HFF-Myc (cell line): Measurements from ENCODE around the gene SNCAIP.

Source experiments
- DNase-seq: peaks from one replicate; pipeline ENCODE4 v3.0.0-alpha.2; 2011; ENCODE audit warnings: low read depth; ENCODE audit errors: extremely low read depth
- H3K4me3 ChIP-seq: replicated peaks from 2 replicates; pipeline ENCODE4 v1.5.1; 2011; ENCODE audit warnings: low read depth, mild to moderate bottlenecking, control low read depth, low read length
- CTCF ChIP-seq: IDR thresholded peaks from 2 replicates; pipeline ENCODE4 v1.5.1; 2012; ENCODE audit warnings: mild to moderate bottlenecking, low read depth, low read length, control low read depth; ENCODE audit errors: missing control alignments

Gene SNCAIP

GRCh38 chr5:122462486-122462885 lies 150.4 kb downstream of the SNCAIP start:
- no peak overlapping the region for H3K4me3 ChIP-seq
- no peak for DNase-seq
- no peak for TF ChIP-seq CTCF

- no peak for TF ChIP-seq CTCF
- DNase-seq = no peak
- no peak overlapping the region for H3K4me3 ChIP-seq
Measured at GRCh38 chr5:122463221-122463620, 151.2 kb downstream of the SNCAIP start.

GRCh38 chr5:122464191-122464590 lies 152.2 kb downstream of the SNCAIP start:
- H3K4me3 ChIP-seq = no peak overlapping the region
- no peak for DNase-seq
- TF ChIP-seq CTCF = no peak

- no peak for DNase-seq
- no peak overlapping the region for H3K4me3 ChIP-seq
- no peak for TF ChIP-seq CTCF
Measured at GRCh38 chr5:122465031-122465577, 153.1 kb downstream of the SNCAIP start.

GRCh38 chr5:122465994-122466393 lies 154.0 kb downstream of the SNCAIP start:
- no peak for DNase-seq
- TF ChIP-seq CTCF = no peak

GRCh38 chr5:122468351-122469116 lies 156.5 kb downstream of the SNCAIP start:
- H3K4me3 ChIP-seq = no peak overlapping the region
- no peak for DNase-seq
- no peak for TF ChIP-seq CTCF

More at GRCh38 chr5:122465994-122466393, 154.0 kb downstream of the SNCAIP start:
- no peak overlapping the region for H3K4me3 ChIP-seq
